ENCODE data around the gene GET4. TPM values are rescaled to one million over a fixed set of nuclear protein-coding genes. Genes with fewer than 3 reads are reported as not detected.

The GET4 gene
- total and polyA plus RNA-seq, 2 of the 4 experiments (the other 2 are of a cell fraction), result 11.3 to 30.9 TPM

- no TSS peak for BruUV-seq (replicated peaks)
- H3K23ac ChIP-seq (ENCODE audit: low read depth, low read length), result no peak overlapping the region
These were observed 49.2 kb downstream of the GET4 start for GRCh38 chr7:925601-926000.

More at GRCh38 chr7:925601-926000, 49.2 kb downstream of the GET4 start:
- Histone ChIP-seq H3K4me1 (ENCODE audit: control insufficient read depth, insufficient read depth, low read length) (peaks cover 9% of the 10 kb centered on the region), H3K79me1 (ENCODE audit: low read depth in 1 of 2, low read length in 2 of 2) (no peaks in the 10 kb centered on the region), H2BK5ac (ENCODE audit: low read depth, low read length, poor library complexity, severe bottlenecking) (no peak overlapping the region), H2BK20ac (ENCODE audit: low read depth, low read length) (no peak overlapping the region), H3K4me3 (ENCODE audit: insufficient read depth, low read depth, low read length) (no peak overlapping the region), H3K9me3 (ENCODE audit: control insufficient read depth, insufficient read depth, low read length) (no peaks in the 10 kb centered on the region), H3K9me1 (ENCODE audit: insufficient read depth, low read length) (no peaks in the 10 kb centered on the region), H2BK15ac (ENCODE audit: low read depth, low read length) (no peak overlapping the region), H4K20me1 (ENCODE audit: insufficient read depth, low read length) (no peaks in the 10 kb centered on the region), H3K27ac (ENCODE audit: insufficient read depth, low read length) (no peak overlapping the region), H3K18ac (ENCODE audit: low read depth, low read length) (no peak overlapping the region), H3K27me3 (ENCODE audit: control insufficient read depth, insufficient read depth, low read length) (no peaks in the 10 kb centered on the region), H4K5ac (ENCODE audit: low read depth, low read length) (no peak overlapping the region), H2AK5ac (ENCODE audit: low read depth, low read length) (no peak overlapping the region), H2AK9ac (replicated peaks; ENCODE audit: low read depth, low read length, poor library complexity) (no peak overlapping the region), H4K91ac (ENCODE audit: insufficient read depth, low read depth, low read length) (no peak overlapping the region), H3K9ac (ENCODE audit: low read depth, low read length) (no peak overlapping the region), H3K4ac (ENCODE audit: low read depth, low read length) (no peak overlapping the region), H2AFZ (replicated peaks; ENCODE audit: low read length, poor library complexity) (no peak overlapping the region), H4K8ac (ENCODE audit: low read depth in 2 of 2, low read length in 2 of 2) (no peak overlapping the region), H3K36me3 (ENCODE audit: control insufficient read depth, insufficient read depth, low read length) (no peaks in the 10 kb centered on the region), H2BK120ac (ENCODE audit: low read depth, low read length) (no peak overlapping the region), H3K14ac (replicated peaks; ENCODE audit: low read depth, low read length) (no peak overlapping the region), H3K56ac (ENCODE audit: extremely low read depth, insufficient read depth, low read length) (no peak overlapping the region), H3K4me2 (ENCODE audit: low read depth, low read length) (no peak overlapping the region)
- intact Hi-C loops (cut with micrococcal nuclease) (no loop called here), dilution Hi-C loops (cut with HindIII; ENCODE audit: low sequenced_read_pairs, unreplicated experiment) (no loop called here), in situ Hi-C loops (cut with MboI; ENCODE audit: low sequenced_read_pairs) (no loop called here)
- POLR2A ChIA-PET (ENCODE audit: unreplicated experiment), result no interaction called here
- WGBS, 2 experiments (ENCODE audit: extremely low coverage in 2 of 2, insufficient read length in 1 of 2), result 72% methylated on average over 5 of the region's 18 CpGs; no CpG with 5 or more reads in 1 of the 2 experiments
- no peak for TF ChIP-seq SMC3 (IDR thresholded peaks at IDR 0.05; ENCODE audit: low read depth, low read length)
- DNase-seq, result no peak
- no peak for ATAC-seq (ENCODE audit: low read depth)
- CTCF ChIA-PET, result no interaction called here

All from IMR-90 (cell line).